HG02870 (cell line): ENCODE data around the gene LRFN2.

Source experiments
- ATAC-seq: cut with Tn5 transposase; IDR thresholded peaks from one replicate; pipeline ENCODE4 v1.9.1; 2021; ENCODE audit warnings: mild to moderate bottlenecking, moderate library complexity; ENCODE audit not compliant: unreplicated experiment

LRFN2 gene

GRCh38 chr6:40408786-40409542, 178.2 kb downstream of the LRFN2 start:
- no peak for ATAC-seq

- ATAC-seq: no peak
Observed at GRCh38 chr6:40407239-40407638, 179.9 kb downstream of the LRFN2 start.

- no peak for ATAC-seq
Observed at GRCh38 chr6:40406175-40406574, 181.0 kb downstream of the LRFN2 start.

GRCh38 chr6:40400738-40401137, 186.4 kb downstream of the LRFN2 start:
- no peak for ATAC-seq

GRCh38 chr6:40399888-40400457, 187.2 kb downstream of the LRFN2 start:
- no peak for ATAC-seq

GRCh38 chr6:40398810-40399477, 188.2 kb downstream of the LRFN2 start:
- ATAC-seq: no peak

GRCh38 chr6:40398034-40398691, 189.0 kb downstream of the LRFN2 start:
- no peak for ATAC-seq

GRCh38 chr6:40397287-40398033, 189.7 kb downstream of the LRFN2 start:
- ATAC-seq: no peak

- ATAC-seq: no peak
Observed at GRCh38 chr6:40395698-40396076, 191.5 kb downstream of the LRFN2 start.

GRCh38 chr6:40395066-40395697, 192.0 kb downstream of the LRFN2 start:
- ATAC-seq: no peak

GRCh38 chr6:40394381-40394780, 192.8 kb downstream of the LRFN2 start:
- no peak for ATAC-seq

- ATAC-seq: no peak
Observed at GRCh38 chr6:40393641-40394040, 193.5 kb downstream of the LRFN2 start.

GRCh38 chr6:40392589-40392988, 194.6 kb downstream of the LRFN2 start:
- no peak for ATAC-seq

GRCh38 chr6:40391851-40392517, 195.2 kb downstream of the LRFN2 start:
- ATAC-seq: no peak

- no peak for ATAC-seq
Observed at GRCh38 chr6:40391086-40391485, 196.1 kb downstream of the LRFN2 start.

GRCh38 chr6:40390144-40390800, 196.9 kb downstream of the LRFN2 start:
- ATAC-seq: no peak

GRCh38 chr6:40389254-40389653, 197.9 kb downstream of the LRFN2 start:
- no peak for ATAC-seq

- no peak for ATAC-seq
Observed at GRCh38 chr6:40387871-40388264, 199.3 kb downstream of the LRFN2 start.

- ATAC-seq: no peak
Observed at GRCh38 chr6:40387127-40387870, 199.9 kb downstream of the LRFN2 start.
